ENCODE results near the gene ATP11A. TPM values are rescaled to one million over a fixed set of nuclear protein-coding genes. Genes with fewer than 3 reads are reported as not detected.

The ATP11A gene
- total RNA-seq, 1 experiment from 2014 or later, result 65.3 TPM

DNA sequence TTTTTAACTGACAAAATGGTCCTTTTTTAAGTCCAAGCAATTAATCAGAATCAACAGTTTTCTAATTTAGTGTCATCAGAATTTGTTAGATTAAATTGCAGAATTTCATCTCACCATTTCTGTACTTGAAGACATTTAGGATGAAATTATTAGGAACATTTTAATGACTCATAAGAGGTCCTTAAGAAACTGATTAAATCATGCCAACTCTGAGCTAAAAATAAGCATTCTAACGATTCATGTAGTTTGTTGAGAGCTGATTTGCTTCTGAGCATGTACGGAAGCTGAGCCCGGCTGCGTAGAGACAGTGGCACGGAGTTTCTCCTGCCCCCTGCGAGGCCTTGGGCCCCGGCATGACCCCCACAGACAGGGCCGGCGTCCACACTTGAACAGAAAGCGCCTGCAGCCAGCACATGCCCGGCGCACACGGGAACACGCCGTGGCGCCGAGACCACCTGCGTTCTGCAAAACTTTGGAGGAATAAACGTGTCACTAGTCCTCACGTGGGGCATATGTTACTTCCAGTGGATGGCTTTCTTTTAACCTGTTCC, 189.5 kb downstream of the ATP11A start:
- Histone ChIP-seq H3K27ac (ENCODE audit: insufficient read length, low read depth, low read length) (no peak overlapping the region), H4K91ac (ENCODE audit: insufficient read length, low read depth, low read length) (no peak overlapping the region), H2AK5ac (ENCODE audit: insufficient read length, low read length) (no peak overlapping the region), H3K56ac (ENCODE audit: insufficient read length, low read depth, low read length) (no peak overlapping the region), H3K79me1 (ENCODE audit: insufficient read depth, low read depth, low read length, poor library complexity, severe bottlenecking) (no peaks in the 10 kb centered on the region), H3T11ph (ENCODE audit: low read length) (no peak overlapping the region), H3K23ac (ENCODE audit: insufficient read length, low read depth, low read length) (no peak overlapping the region), H3K79me2 (ENCODE audit: insufficient read depth, low read length) (no peaks in the 10 kb centered on the region), H4K5ac (ENCODE audit: insufficient read length, low read depth, low read length) (no peak overlapping the region), H3K4me1 (ENCODE audit: insufficient read depth, low read length) (no peaks in the 10 kb centered on the region), H3K18ac (ENCODE audit: insufficient read length, low read depth, low read length) (no peak overlapping the region), H3K4ac (ENCODE audit: low read depth, low read length) (no peak overlapping the region), H4K8ac (replicated peaks; ENCODE audit: insufficient read length, low read depth, low read length) (no peak overlapping the region), H2BK120ac (ENCODE audit: low read depth, low read length, poor library complexity, severe bottlenecking) (no peak overlapping the region), H4K20me1 (ENCODE audit: control insufficient read depth, insufficient read depth, insufficient read length) (no peaks in the 10 kb centered on the region), H2AFZ (ENCODE audit: low read length) (no peak overlapping the region), H3K9ac (ENCODE audit: extremely low read depth, insufficient read length, low read length) (no peak overlapping the region), H3K27me3 (ENCODE audit: insufficient read depth, low read length) (no peaks in the 10 kb centered on the region), H3K14ac (ENCODE audit: insufficient read depth, low read length) (no peak overlapping the region), H3K23me2 (ENCODE audit: insufficient read length, low read depth, low read length, poor library complexity, severe bottlenecking) (no peaks in the 10 kb centered on the region), H2BK12ac (ENCODE audit: insufficient read length, low read depth, low read length) (no peak overlapping the region), H2BK20ac (ENCODE audit: low read depth, low read length, poor library complexity, severe bottlenecking) (no peak overlapping the region), H2BK5ac (ENCODE audit: insufficient read length, low read length) (no peak overlapping the region), H2BK15ac (ENCODE audit: low read depth, low read length) (no peak overlapping the region), H3K9me3 (ENCODE audit: control insufficient read depth, low read depth, low read length) (no peaks in the 10 kb centered on the region), H3K4me2 (ENCODE audit: insufficient read depth, insufficient read length, low read length) (no peak overlapping the region)
- H3K36me3 Mint-ChIP-seq (ENCODE audit: insufficient read depth in 1 of 3, low read depth in 3 of 3), result peaks cover 6 to 44% (median 42%) of the 10 kb centered on the region in 3 experiments
- no peaks in the 10 kb centered on the region; the same call in 1 of the 2 replicates for H3K27me3 Mint-ChIP-seq (ENCODE audit: low read depth)
- H3K4me1 Mint-ChIP-seq, result 0 out of 4 replicates have a peak, but pooled peaks cover 0 to 3% of the 10 kb centered on the region in 2 experiments
- TF ChIP-seq, protein P1, sequence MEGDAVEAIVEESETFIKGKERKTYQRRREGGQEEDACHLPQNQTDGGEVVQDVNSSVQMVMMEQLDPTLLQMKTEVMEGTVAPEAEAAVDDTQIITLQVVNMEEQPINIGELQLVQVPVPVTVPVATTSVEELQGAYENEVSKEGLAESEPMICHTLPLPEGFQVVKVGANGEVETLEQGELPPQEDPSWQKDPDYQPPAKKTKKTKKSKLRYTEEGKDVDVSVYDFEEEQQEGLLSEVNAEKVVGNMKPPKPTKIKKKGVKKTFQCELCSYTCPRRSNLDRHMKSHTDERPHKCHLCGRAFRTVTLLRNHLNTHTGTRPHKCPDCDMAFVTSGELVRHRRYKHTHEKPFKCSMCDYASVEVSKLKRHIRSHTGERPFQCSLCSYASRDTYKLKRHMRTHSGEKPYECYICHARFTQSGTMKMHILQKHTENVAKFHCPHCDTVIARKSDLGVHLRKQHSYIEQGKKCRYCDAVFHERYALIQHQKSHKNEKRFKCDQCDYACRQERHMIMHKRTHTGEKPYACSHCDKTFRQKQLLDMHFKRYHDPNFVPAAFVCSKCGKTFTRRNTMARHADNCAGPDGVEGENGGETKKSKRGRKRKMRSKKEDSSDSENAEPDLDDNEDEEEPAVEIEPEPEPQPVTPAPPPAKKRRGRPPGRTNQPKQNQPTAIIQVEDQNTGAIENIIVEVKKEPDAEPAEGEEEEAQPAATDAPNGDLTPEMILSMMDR (conservative IDR thresholded peaks at IDR 0.05), result no peak
- no peak for DNase-seq
- WGBS (ENCODE audit: extremely low coverage, insufficient read length, low lambda C conversion rate), result no CpG with 5 or more reads among the region's 20 CpGs
- no peak overlapping the region for H3K4me3 Mint-ChIP-seq
- H3K27ac Mint-ChIP-seq, result no peak overlapping the region
- no peaks in the 10 kb centered on the region for H3K9me3 Mint-ChIP-seq

All from H9 (cell line).